Measurements from ENCODE around the gene EIF4G3. TPM values are rescaled to one million over a fixed set of nuclear protein-coding genes. Genes with fewer than 3 reads are reported as not detected.

Gene EIF4G3
- polyA plus RNA-seq, 1 of the 3 experiments (the other 2 are of a cell fraction): 32.0 TPM

GRCh38 chr1:20848162-20848561 lies 328.5 kb downstream of the EIF4G3 start (continued):
- TF ChIP-seq RXRA (IDR thresholded peaks at IDR 0.05; ENCODE audit: borderline replicate concordance, low read depth) (0 out of 2 replicates have a peak, but pooled peaks have one; percentile 9), SMC3 (IDR thresholded peaks at IDR 0.05; ENCODE audit: low read depth, low read length) (no peak), POLR2AphosphoS5 (IDR thresholded peaks at IDR 0.05; ENCODE audit: low read depth, low read length) (no peak), GATA2 (CRISPR knock-in tag; IDR thresholded peaks at IDR 0.05) (no peak), EP300 (IDR thresholded peaks at IDR 0.05; ENCODE audit: borderline replicate concordance in 1 of 2, low read depth in 1 of 2, low read length in 1 of 2) (peak in 1 of 2 experiments; percentile 21; a peak in 1 of 4 replicates), CTCF (IDR thresholded peaks at IDR 0.05) (no peak), YY1 (IDR thresholded peaks at IDR 0.05; ENCODE audit: low read depth) (no peak), USF2 (IDR thresholded peaks at IDR 0.05; ENCODE audit: borderline replicate concordance, low read depth, low read length) (no peak), MXI1 (IDR thresholded peaks at IDR 0.05; ENCODE audit: low read depth, low read length) (no peak), REST (IDR thresholded peaks at IDR 0.05; ENCODE audit: low read depth, low read length) (no peak), MAX (IDR thresholded peaks at IDR 0.05; ENCODE audit: low read depth) (no peak)

GRCh38 chr1:20847611-20848080 lies 329.1 kb downstream of the EIF4G3 start:
- TF ChIP-seq FOSL2 (IDR thresholded peaks at IDR 0.05; ENCODE audit: borderline replicate concordance, low read depth) (peak; percentile 78), TEAD4 (IDR thresholded peaks at IDR 0.05; ENCODE audit: borderline replicate concordance, insufficient read depth) (peak; percentile 31; the same call in 1 of the 2 replicates), USF1 (IDR thresholded peaks at IDR 0.05; ENCODE audit: borderline replicate concordance, low read depth) (no peak), NFIC (IDR thresholded peaks at IDR 0.05; ENCODE audit: borderline replicate concordance) (peak; percentile 90), CHD2 (IDR thresholded peaks at IDR 0.05; ENCODE audit: low read length, partially characterized antibody) (no peak), JUND (IDR thresholded peaks at IDR 0.05) (peak; percentile 75), RAD21 (IDR thresholded peaks at IDR 0.05; ENCODE audit: low read length) (no peak), MEF2A (IDR thresholded peaks at IDR 0.05; ENCODE audit: borderline replicate concordance, low read depth) (no peak), EP300 (IDR thresholded peaks at IDR 0.05; ENCODE audit: borderline replicate concordance in 1 of 2, low read depth in 1 of 2, low read length in 1 of 2) (0 out of 4 replicates have a peak, but pooled peaks of 1 of the 2 experiments have one; percentile 68), PBX3 (IDR thresholded peaks at IDR 0.05) (peak; percentile 47), POLR2AphosphoS5 (IDR thresholded peaks at IDR 0.05; ENCODE audit: low read depth, low read length) (peak; percentile 22; the same call in 1 of the 2 replicates), TCF12 (IDR thresholded peaks at IDR 0.05) (peak; percentile 67; the same call in 1 of the 2 replicates)
- Histone ChIP-seq H3K4me2 (no peak overlapping the region), H3K27me3 (ENCODE audit: insufficient read depth) (no peaks in the 10 kb centered on the region), H4K20me1 (ENCODE audit: insufficient read depth) (0 out of 2 replicates have a peak, but pooled peaks cover 4% of the 10 kb centered on the region), H3K36me3 (replicated peaks in 1 of 2; ENCODE audit: control insufficient read depth in 1 of 2, insufficient read depth in 2 of 2, low read length in 1 of 2) (peaks cover 20 to 39% of the 10 kb centered on the region in 2 experiments), H3K9ac (no peak overlapping the region), H3K9me2 (no peaks in the 10 kb centered on the region), H3K27ac (ENCODE audit: low read depth in 2 of 2, low read length in 1 of 2) (peak overlapping the region; percentile 2 to 54; a peak in 3 of 4 replicates), H2AFZ (ENCODE audit: low read depth) (no peak overlapping the region), H3K79me2 (ENCODE audit: insufficient read depth) (no peaks in the 10 kb centered on the region), H3K4me3 (ENCODE audit: low read depth in 2 of 2, low read length in 1 of 2) (no peak overlapping the region), H3F3A (replicated peaks; ENCODE audit: insufficient read depth) (peaks cover 34% of the 10 kb centered on the region), H3K9me3 (no peaks in the 10 kb centered on the region), H3K4me1 (ENCODE audit: control insufficient read depth in 1 of 2, insufficient read depth in 2 of 2, low read depth in 1 of 2, low read length in 1 of 2) (peaks cover 0 to 9% of the 10 kb centered on the region in 2 experiments; a peak in 1 of 4 replicates)
- ChIA-PET POLR2A (no interaction called here), CTCF (no interaction called here)
- no peak for DNase-seq
- 33% methylated on average over 4 of the region's 4 CpGs for WGBS (ENCODE audit: low lambda C conversion rate)
